Spleen (tissue), 7 donors: ENCODE data around the gene ATG4D.

Experiments used
- POLR2A ChIP-seq, 3 donors: fragments of 450-650 bp; IDR thresholded peaks; one replicate each; pipeline ENCODE4 v1.5.1; 2017; ENCODE audit warnings: antibody characterized with exemption in 3 of 3, mild to moderate bottlenecking in 1 of 3
- POLR2AphosphoS5 ChIP-seq, 3 donors: sonication (generic); formaldehyde crosslinking; IDR thresholded peaks; one replicate each; pipeline ENCODE4 v1.5.1; 2017; ENCODE audit warnings: antibody characterized with exemption in 3 of 3
- TF ChIP-seq, protein P1 (sequence below), 11 experiments: fragments of 200-600 bp in 7 of 11; fragments of 450-650 bp in 4 of 11; sonication (generic) in 4 of 11; IDR thresholded peaks in 8 of 11; conservative IDR thresholded peaks in 3 of 11; 1 replicate in 7 of 11; 2 replicates in 4 of 11; pipeline versions ENCODE4 v1.4.0 to v1.8.0; 2016 to 2021; ENCODE audit warnings: antibody characterized with exemption in 11 of 11, inconsistent platforms in 4 of 11, mild to moderate bottlenecking in 1 of 11
- donor health status: DM: no; HTN: no; CAD: no; lungs with moderate emphysema.
- donor health status: DM: no; HTN: no; CAD: no.
- donor health status: DM: no; HTN: no; CAD: no.

GRCh38 chr19:10601999-10602329 lies 58.3 kb downstream of the ATG4D start:
- TF ChIP-seq, protein P1, sequence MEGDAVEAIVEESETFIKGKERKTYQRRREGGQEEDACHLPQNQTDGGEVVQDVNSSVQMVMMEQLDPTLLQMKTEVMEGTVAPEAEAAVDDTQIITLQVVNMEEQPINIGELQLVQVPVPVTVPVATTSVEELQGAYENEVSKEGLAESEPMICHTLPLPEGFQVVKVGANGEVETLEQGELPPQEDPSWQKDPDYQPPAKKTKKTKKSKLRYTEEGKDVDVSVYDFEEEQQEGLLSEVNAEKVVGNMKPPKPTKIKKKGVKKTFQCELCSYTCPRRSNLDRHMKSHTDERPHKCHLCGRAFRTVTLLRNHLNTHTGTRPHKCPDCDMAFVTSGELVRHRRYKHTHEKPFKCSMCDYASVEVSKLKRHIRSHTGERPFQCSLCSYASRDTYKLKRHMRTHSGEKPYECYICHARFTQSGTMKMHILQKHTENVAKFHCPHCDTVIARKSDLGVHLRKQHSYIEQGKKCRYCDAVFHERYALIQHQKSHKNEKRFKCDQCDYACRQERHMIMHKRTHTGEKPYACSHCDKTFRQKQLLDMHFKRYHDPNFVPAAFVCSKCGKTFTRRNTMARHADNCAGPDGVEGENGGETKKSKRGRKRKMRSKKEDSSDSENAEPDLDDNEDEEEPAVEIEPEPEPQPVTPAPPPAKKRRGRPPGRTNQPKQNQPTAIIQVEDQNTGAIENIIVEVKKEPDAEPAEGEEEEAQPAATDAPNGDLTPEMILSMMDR (IDR thresholded peaks at IDR 0.05 in 8 of 11, conservative IDR thresholded peaks at IDR 0.05 in 3 of 11), result no peak
- no peak for TF ChIP-seq POLR2A (IDR thresholded peaks at IDR 0.05)
- no peak for TF ChIP-seq POLR2AphosphoS5 (IDR thresholded peaks at IDR 0.05)
